ENCODE data around the gene ACSM2B.
"Not testable (repeated sequence)": the region's sequence is repeated elsewhere in the genome, so short reads cannot be mapped to it uniquely, and the experiment has no call there.

The ACSM2B gene

DNA sequence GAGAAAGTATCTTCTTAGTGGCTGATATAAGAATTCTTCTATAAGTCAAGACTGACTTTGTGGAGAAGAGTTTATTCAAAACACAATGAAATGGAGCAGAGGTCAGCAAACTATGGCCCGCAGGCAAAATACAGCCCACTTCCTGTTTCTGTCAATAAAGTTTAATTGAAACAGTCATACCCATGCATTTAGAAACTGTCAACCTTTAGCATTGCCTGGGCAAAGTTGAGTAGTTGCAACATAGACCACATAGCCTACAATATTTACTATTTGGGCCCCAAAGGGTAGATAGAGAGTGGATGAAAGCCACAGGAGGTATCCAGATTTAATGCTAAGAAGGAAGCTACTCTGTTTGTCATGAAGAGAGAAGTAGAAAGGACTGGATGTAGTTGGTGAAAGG is 38.0 kb downstream of the ACSM2B start:
- Histone ChIP-seq H3K27me3 (ENCODE audit: insufficient read depth, low read length, poor library complexity, severe bottlenecking) (no peaks in the 10 kb centered on the region), H3K4me3 (ENCODE audit: low read length, poor library complexity, severe bottlenecking) (no peak overlapping the region), H3K9me2 (replicated peaks; ENCODE audit: low read depth, low read length) (no peaks in the 10 kb centered on the region), H3K36me3 (ENCODE audit: insufficient read depth, low read length) (no peaks in the 10 kb centered on the region), H2AFZ (ENCODE audit: low read length) (no peak overlapping the region), H3F3A (ENCODE audit: low read depth) (no peaks in the 10 kb centered on the region), H3K4me1 (ENCODE audit: insufficient read depth, low read length, poor library complexity, severe bottlenecking) (no peaks in the 10 kb centered on the region), H3K9ac (ENCODE audit: low read depth, low read length, poor library complexity, severe bottlenecking) (no peak overlapping the region), H3K79me2 (ENCODE audit: insufficient read depth, low read length) (no peaks in the 10 kb centered on the region), H3K4me2 (ENCODE audit: low read depth, low read length, poor library complexity, severe bottlenecking) (no peak overlapping the region), H4K20me1 (ENCODE audit: insufficient read depth, low read length, poor library complexity, severe bottlenecking) (no peaks in the 10 kb centered on the region), H3K9me3 (ENCODE audit: insufficient read depth, low read depth, low read length) (no peaks in the 10 kb centered on the region)
- TF ChIP-seq, protein P1, sequence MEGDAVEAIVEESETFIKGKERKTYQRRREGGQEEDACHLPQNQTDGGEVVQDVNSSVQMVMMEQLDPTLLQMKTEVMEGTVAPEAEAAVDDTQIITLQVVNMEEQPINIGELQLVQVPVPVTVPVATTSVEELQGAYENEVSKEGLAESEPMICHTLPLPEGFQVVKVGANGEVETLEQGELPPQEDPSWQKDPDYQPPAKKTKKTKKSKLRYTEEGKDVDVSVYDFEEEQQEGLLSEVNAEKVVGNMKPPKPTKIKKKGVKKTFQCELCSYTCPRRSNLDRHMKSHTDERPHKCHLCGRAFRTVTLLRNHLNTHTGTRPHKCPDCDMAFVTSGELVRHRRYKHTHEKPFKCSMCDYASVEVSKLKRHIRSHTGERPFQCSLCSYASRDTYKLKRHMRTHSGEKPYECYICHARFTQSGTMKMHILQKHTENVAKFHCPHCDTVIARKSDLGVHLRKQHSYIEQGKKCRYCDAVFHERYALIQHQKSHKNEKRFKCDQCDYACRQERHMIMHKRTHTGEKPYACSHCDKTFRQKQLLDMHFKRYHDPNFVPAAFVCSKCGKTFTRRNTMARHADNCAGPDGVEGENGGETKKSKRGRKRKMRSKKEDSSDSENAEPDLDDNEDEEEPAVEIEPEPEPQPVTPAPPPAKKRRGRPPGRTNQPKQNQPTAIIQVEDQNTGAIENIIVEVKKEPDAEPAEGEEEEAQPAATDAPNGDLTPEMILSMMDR (conservative IDR thresholded peaks at IDR 0.05; ENCODE audit: low read length), result no peak
- no peak for TF ChIP-seq EZH2phosphoT487 (IDR thresholded peaks at IDR 0.05; ENCODE audit: borderline replicate concordance)

DNA sequence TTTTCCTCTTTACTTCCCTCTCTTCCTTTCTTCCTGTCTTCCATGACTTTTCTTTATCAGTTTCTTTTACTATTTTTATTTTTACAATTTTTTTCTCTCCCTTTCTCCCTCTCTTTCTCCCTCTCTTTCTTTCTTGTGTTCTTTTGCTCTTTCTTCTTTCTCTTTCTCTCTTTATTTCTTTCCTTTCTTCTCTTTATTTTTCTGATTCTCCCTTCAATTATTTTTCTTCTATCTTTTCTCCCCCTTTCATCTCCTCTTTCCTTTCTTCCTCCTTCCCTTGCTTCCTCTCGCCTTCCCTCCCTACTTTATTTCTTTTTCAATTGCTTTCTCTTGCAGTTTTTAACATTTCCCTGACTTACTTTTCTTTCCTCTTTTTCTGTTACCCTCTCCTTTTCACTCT is 39.5 kb downstream of the ACSM2B start:
- H3K4me1 ChIP-seq (ENCODE audit: insufficient read depth, low read length, poor library complexity, severe bottlenecking); H3K4me3 ChIP-seq (ENCODE audit: low read length, poor library complexity, severe bottlenecking); H3F3A ChIP-seq (ENCODE audit: low read depth); H3K4me2 ChIP-seq (ENCODE audit: low read depth, low read length, poor library complexity, severe bottlenecking); H3K27me3 ChIP-seq (ENCODE audit: insufficient read depth, low read length, poor library complexity, severe bottlenecking); H4K20me1 ChIP-seq (ENCODE audit: insufficient read depth, low read length, poor library complexity, severe bottlenecking); H3K9me2 ChIP-seq (replicated peaks; ENCODE audit: low read depth, low read length); H3K9ac ChIP-seq (ENCODE audit: low read depth, low read length, poor library complexity, severe bottlenecking); H3K79me2 ChIP-seq (ENCODE audit: insufficient read depth, low read length); H2AFZ ChIP-seq (ENCODE audit: low read length); H3K36me3 ChIP-seq (ENCODE audit: insufficient read depth, low read length); H3K9me3 ChIP-seq (ENCODE audit: insufficient read depth, low read depth, low read length): not testable (repeated sequence)

DNA sequence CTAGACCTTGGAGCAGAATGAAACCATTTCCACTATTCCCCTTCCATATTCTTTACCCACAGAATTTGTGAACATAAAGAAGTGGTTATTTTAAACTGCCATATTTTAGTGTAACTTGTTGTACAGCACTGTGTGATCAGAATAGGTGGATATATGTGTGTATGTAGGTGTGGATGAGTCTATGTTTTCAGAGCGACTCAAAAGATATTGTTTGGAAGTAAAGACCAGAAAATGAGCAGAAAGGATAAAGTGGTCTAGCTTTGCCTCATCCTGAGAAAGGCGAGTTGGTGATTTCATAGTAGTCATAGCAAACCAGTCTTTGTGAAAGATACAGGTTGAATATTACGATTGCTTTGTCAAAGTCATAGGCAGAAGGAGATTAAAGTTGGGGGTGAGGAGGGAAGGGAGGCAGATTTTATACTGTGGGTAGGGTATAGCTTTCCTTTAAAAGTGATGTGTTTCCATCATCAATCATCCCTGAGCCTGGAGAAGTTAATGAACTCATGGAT is 43.8 kb downstream of the ACSM2B start:
- not testable (repeated sequence) for H3F3A ChIP-seq (ENCODE audit: low read depth); H3K4me2 ChIP-seq (ENCODE audit: low read depth, low read length, poor library complexity, severe bottlenecking); H2AFZ ChIP-seq (ENCODE audit: low read length); H3K79me2 ChIP-seq (ENCODE audit: insufficient read depth, low read length); H3K9me3 ChIP-seq (ENCODE audit: insufficient read depth, low read depth, low read length); H3K9ac ChIP-seq (ENCODE audit: low read depth, low read length, poor library complexity, severe bottlenecking); H3K9me2 ChIP-seq (replicated peaks; ENCODE audit: low read depth, low read length); H3K4me3 ChIP-seq (ENCODE audit: low read length, poor library complexity, severe bottlenecking); H3K27me3 ChIP-seq (ENCODE audit: insufficient read depth, low read length, poor library complexity, severe bottlenecking); H4K20me1 ChIP-seq (ENCODE audit: insufficient read depth, low read length, poor library complexity, severe bottlenecking); H3K36me3 ChIP-seq (ENCODE audit: insufficient read depth, low read length); H3K4me1 ChIP-seq (ENCODE audit: insufficient read depth, low read length, poor library complexity, severe bottlenecking)

DNA sequence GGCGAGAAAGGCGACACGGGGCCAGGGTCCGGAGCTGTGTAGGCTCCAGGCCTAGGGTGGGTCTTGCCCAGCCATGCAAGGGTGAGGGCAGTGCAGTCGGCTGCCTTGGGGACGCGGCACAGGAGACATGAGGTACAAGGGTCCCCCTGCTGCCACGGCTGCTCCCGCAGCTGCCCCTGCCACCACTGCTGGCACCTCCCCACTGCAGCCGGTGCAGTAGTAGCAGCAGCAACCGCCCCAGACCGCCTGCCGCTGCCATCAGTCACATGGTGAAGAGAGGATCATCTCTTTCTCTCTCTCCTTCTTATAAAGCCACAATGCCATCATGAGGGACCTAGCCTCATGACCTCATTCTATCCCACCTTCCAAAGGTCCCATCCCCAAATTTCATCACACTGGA is 44.4 kb downstream of the ACSM2B start:
- not testable (repeated sequence) for H3K79me2 ChIP-seq (ENCODE audit: insufficient read depth, low read length); H3K9ac ChIP-seq (ENCODE audit: low read depth, low read length, poor library complexity, severe bottlenecking); H3K4me2 ChIP-seq (ENCODE audit: low read depth, low read length, poor library complexity, severe bottlenecking)

DNA sequence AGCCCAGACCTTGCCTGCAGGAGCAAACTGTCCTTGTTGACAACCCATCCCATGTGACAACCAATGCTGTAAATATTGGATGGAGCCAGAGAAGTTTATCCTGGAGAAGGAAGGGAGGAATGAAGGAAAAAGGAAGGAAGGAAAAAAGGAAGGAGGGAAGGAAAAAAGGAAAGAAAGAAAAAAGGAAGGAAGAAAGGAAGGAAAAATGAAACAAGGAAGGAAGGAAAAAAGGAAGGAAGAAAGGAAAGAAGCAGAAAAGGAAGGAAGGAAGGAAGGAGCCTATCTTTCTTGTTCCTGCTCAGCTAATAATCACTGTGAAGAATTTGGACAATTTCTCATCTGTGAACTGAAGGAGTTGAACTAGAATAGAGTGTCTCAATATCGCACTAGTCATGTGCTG is 56.1 kb downstream of the ACSM2B start:
- Histone ChIP-seq H3K79me2 (ENCODE audit: insufficient read depth, low read length) (no peaks in the 10 kb centered on the region), H2AFZ (ENCODE audit: low read length) (no peak overlapping the region), H3K9ac (ENCODE audit: low read depth, low read length, poor library complexity, severe bottlenecking) (no peak overlapping the region), H3K9me3 (ENCODE audit: insufficient read depth, low read depth, low read length) (no peaks in the 10 kb centered on the region), H3K36me3 (ENCODE audit: insufficient read depth, low read length) (no peaks in the 10 kb centered on the region), H3K27me3 (ENCODE audit: insufficient read depth, low read length, poor library complexity, severe bottlenecking) (no peaks in the 10 kb centered on the region), H4K20me1 (ENCODE audit: insufficient read depth, low read length, poor library complexity, severe bottlenecking) (no peaks in the 10 kb centered on the region), H3K4me3 (ENCODE audit: low read length, poor library complexity, severe bottlenecking) (no peak overlapping the region), H3F3A (ENCODE audit: low read depth) (no peaks in the 10 kb centered on the region), H3K4me2 (ENCODE audit: low read depth, low read length, poor library complexity, severe bottlenecking) (no peak overlapping the region), H3K9me2 (replicated peaks; ENCODE audit: low read depth, low read length) (no peaks in the 10 kb centered on the region), H3K4me1 (ENCODE audit: insufficient read depth, low read length, poor library complexity, severe bottlenecking) (no peaks in the 10 kb centered on the region)
- TF ChIP-seq, protein P1 (conservative IDR thresholded peaks at IDR 0.05; ENCODE audit: low read length), result no peak
- TF ChIP-seq EZH2phosphoT487 (IDR thresholded peaks at IDR 0.05; ENCODE audit: borderline replicate concordance), result no peak

More for the DNA sequence above, 44.4 kb downstream of the ACSM2B start:
- H3K4me1 ChIP-seq (ENCODE audit: insufficient read depth, low read length, poor library complexity, severe bottlenecking); H3K9me3 ChIP-seq (ENCODE audit: insufficient read depth, low read depth, low read length); H3K9me2 ChIP-seq (replicated peaks; ENCODE audit: low read depth, low read length); H3K4me3 ChIP-seq (ENCODE audit: low read length, poor library complexity, severe bottlenecking); H3F3A ChIP-seq (ENCODE audit: low read depth); H3K27me3 ChIP-seq (ENCODE audit: insufficient read depth, low read length, poor library complexity, severe bottlenecking); H2AFZ ChIP-seq (ENCODE audit: low read length); H3K36me3 ChIP-seq (ENCODE audit: insufficient read depth, low read length); H4K20me1 ChIP-seq (ENCODE audit: insufficient read depth, low read length, poor library complexity, severe bottlenecking): not testable (repeated sequence)
